Activated CD8-positive, alpha-beta memory T cell treated with anti-CD3 and anti-CD28 coated beads, Interleukin-2, amount 50 U/mL, for 4 hours (primary cell): ENCODE data around the gene HACD2.
"Not testable (repeated sequence)": the region's sequence is repeated elsewhere in the genome, so short reads cannot be mapped to it uniquely, and the experiment has no call there.

Experiments
- DNase-seq: peaks from one replicate; pipeline ENCODE4 v3.0.0-alpha.2; 2020

The HACD2 gene

GRCh38 chr3:123611082-123611481 is 26.2 kb upstream of the HACD2 start:
- DNase-seq: no peak

- DNase-seq: no peak
These were observed 25.5 kb upstream of the HACD2 start for GRCh38 chr3:123610331-123610730.

- DNase-seq: no peak
These were observed 24.2 kb upstream of the HACD2 start for GRCh38 chr3:123609063-123609462.

- no peak for DNase-seq
These were observed 23.5 kb upstream of the HACD2 start for GRCh38 chr3:123608263-123608937.

- no peak for DNase-seq
These were observed 21.7 kb upstream of the HACD2 start for GRCh38 chr3:123606527-123606926.

- DNase-seq: no peak
These were observed 21.0 kb upstream of the HACD2 start for GRCh38 chr3:123605789-123606234.

- DNase-seq: not testable (repeated sequence)
These were observed 18.3 kb upstream of the HACD2 start for GRCh38 chr3:123603153-123603552.

GRCh38 chr3:123602325-123602724 is 17.5 kb upstream of the HACD2 start:
- DNase-seq: no peak

- DNase-seq: not testable (repeated sequence)
These were observed 16.0 kb upstream of the HACD2 start for GRCh38 chr3:123600863-123601262.

- DNase-seq: no peak
These were observed 12.7 kb upstream of the HACD2 start for GRCh38 chr3:123597561-123597960.

- no peak for DNase-seq
These were observed 10.7 kb upstream of the HACD2 start for GRCh38 chr3:123595396-123596180.

GRCh38 chr3:123593381-123593780 is 8.5 kb upstream of the HACD2 start:
- no peak for DNase-seq

GRCh38 chr3:123590685-123591450 is 6.0 kb upstream of the HACD2 start:
- DNase-seq: no peak

GRCh38 chr3:123587401-123587800 is 2.5 kb upstream of the HACD2 start:
- no peak for DNase-seq

GRCh38 chr3:123586968-123587367 is 2.1 kb upstream of the HACD2 start:
- no peak for DNase-seq

GRCh38 chr3:123586131-123586530 is 1.3 kb upstream of the HACD2 start:
- peak; percentile 24 for DNase-seq

GRCh38 chr3:123584284-123584987 is 417 bp downstream of the HACD2 start:
- DNase-seq: peak; percentile 48

- no peak for DNase-seq
These were observed 1.3 kb downstream of the HACD2 start for GRCh38 chr3:123583561-123583960.

- no peak for DNase-seq
These were observed 2.5 kb downstream of the HACD2 start for GRCh38 chr3:123582315-123582714.

GRCh38 chr3:123576122-123576521 is 8.7 kb downstream of the HACD2 start:
- DNase-seq: no peak

GRCh38 chr3:123571973-123572365 is 12.9 kb downstream of the HACD2 start:
- no peak for DNase-seq

GRCh38 chr3:123571264-123571972 is 13.4 kb downstream of the HACD2 start:
- no peak for DNase-seq
